Neural cell (in vitro differentiated cells): ENCODE data around the gene IFRD1.

Experiments used
- TAF1 ChIP-seq: IDR thresholded peaks from 2 replicates; pipeline ENCODE4 v1.6.1; 2012; ENCODE audit warnings: low read depth
- TF ChIP-seq, protein P1 (sequence below): fragments of 450-650 bp; IDR thresholded peaks from 2 replicates; pipeline ENCODE4 v1.5.1; 2014; ENCODE audit warnings: antibody characterized with exemption, mild to moderate bottlenecking, moderate library complexity; ENCODE audit not compliant: poor library complexity, severe bottlenecking

- TF ChIP-seq, protein P1, sequence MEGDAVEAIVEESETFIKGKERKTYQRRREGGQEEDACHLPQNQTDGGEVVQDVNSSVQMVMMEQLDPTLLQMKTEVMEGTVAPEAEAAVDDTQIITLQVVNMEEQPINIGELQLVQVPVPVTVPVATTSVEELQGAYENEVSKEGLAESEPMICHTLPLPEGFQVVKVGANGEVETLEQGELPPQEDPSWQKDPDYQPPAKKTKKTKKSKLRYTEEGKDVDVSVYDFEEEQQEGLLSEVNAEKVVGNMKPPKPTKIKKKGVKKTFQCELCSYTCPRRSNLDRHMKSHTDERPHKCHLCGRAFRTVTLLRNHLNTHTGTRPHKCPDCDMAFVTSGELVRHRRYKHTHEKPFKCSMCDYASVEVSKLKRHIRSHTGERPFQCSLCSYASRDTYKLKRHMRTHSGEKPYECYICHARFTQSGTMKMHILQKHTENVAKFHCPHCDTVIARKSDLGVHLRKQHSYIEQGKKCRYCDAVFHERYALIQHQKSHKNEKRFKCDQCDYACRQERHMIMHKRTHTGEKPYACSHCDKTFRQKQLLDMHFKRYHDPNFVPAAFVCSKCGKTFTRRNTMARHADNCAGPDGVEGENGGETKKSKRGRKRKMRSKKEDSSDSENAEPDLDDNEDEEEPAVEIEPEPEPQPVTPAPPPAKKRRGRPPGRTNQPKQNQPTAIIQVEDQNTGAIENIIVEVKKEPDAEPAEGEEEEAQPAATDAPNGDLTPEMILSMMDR = no peak
- TF ChIP-seq TAF1 = no peak
These were observed 12.0 kb downstream of the IFRD1 start for GRCh38 chr7:112462236-112462635.
